Esophagus muscularis mucosa (tissue), 4 donors: ENCODE data around the gene CD59. TPM values are rescaled to one million over a fixed set of nuclear protein-coding genes. Genes with fewer than 3 reads are reported as not detected.

Source experiments
- DNase-seq: peaks from one replicate; pipeline ENCODE4 v3.0.0-alpha.2; 2017; ENCODE audit errors: extremely low spot score
- H3K27ac ChIP-seq, 4 donors: fragments of 200-600 bp; sonication (generic); replicated peaks in 1 of 4; 1 replicate in 3 of 4; 2 replicates in 1 of 4; pipeline ENCODE4 v1.5.1; 2016 to 2019; ENCODE audit warnings: mild to moderate bottlenecking in 1 of 4
- H3K27me3 ChIP-seq, 4 donors: fragments of 200-600 bp; sonication (generic); one replicate each; pipeline versions ENCODE4 v1.5.1 to v1.6.0; 2016 to 2019
- H3K36me3 ChIP-seq, 4 donors: fragments of 200-600 bp; sonication (generic); one replicate each; pipeline ENCODE4 v1.5.1; 2016 to 2019
- H3K4me1 ChIP-seq, 4 donors: fragments of 200-600 bp; sonication (generic); one replicate each; pipeline ENCODE4 v1.5.1; 2016 to 2019
- H3K4me3 ChIP-seq, 4 donors: fragments of 200-600 bp; sonication (generic); 1 replicate in 2 of 4; 2 replicates in 2 of 4; pipeline ENCODE4 v1.5.1; 2016 to 2019; ENCODE audit warnings: mild to moderate bottlenecking in 4 of 4, moderate library complexity in 1 of 4
- H3K9me3 ChIP-seq, 4 donors: fragments of 200-600 bp; sonication (generic); 1 replicate in 3 of 4; 2 replicates in 1 of 4; pipeline ENCODE4 v1.5.1; 2016 to 2019
- CTCF ChIP-seq, 3 experiments: fragments of 200-600 bp in 2 of 3; fragments of 450-650 bp in 1 of 3; sonication (generic) in 2 of 3; IDR thresholded peaks; one replicate each; pipeline ENCODE4 v1.5.1; 2017 to 2019; ENCODE audit warnings: antibody characterized with exemption in 3 of 3, mild to moderate bottlenecking in 2 of 3, moderate library complexity in 1 of 3
- EP300 ChIP-seq: sonication (generic); formaldehyde crosslinking; IDR thresholded peaks from one replicate; pipeline ENCODE4 v1.6.1; 2017; ENCODE audit warnings: antibody characterized with exemption
- POLR2A ChIP-seq: fragments of 450-650 bp; IDR thresholded peaks from one replicate; pipeline ENCODE4 v1.6.1; 2017; ENCODE audit warnings: antibody characterized with exemption, moderate library complexity, mild to moderate bottlenecking, low read depth
- POLR2AphosphoS5 ChIP-seq, 2 donors: sonication (generic); formaldehyde crosslinking; IDR thresholded peaks; one replicate each; pipeline ENCODE4 v1.6.1; 2017; ENCODE audit warnings: antibody characterized with exemption in 2 of 2
- WGBS: methylation state at CpG from one replicate; pipeline ENCODE4 v1.1.5; 2018; 5-methylcytosine and 5-hydroxymethylcytosine counted together
- intact Hi-C: fragments of 100-400 bp; cut with DNase I; formaldehyde crosslinking; loops from one replicate; pipeline ENCODE4 v1.15.1; 2023
- total RNA-seq, 4 donors: library from RNA; depleted of rRNA; stranded (reverse); fragments of >200 nt; gene quantifications; one replicate each; pipeline versions ENCODE4 v1.1.0 to v1.2.1, GENCODE V29; 2016

CD59 gene
- total RNA-seq, 4 donors from 2014 or later, result 135 to 528 (median 378) TPM

GRCh38 chr11:33674035-33674814 lies 62.0 kb downstream of the CD59 start:
- intact Hi-C loops, result no loop called here
- whole genome bisulfite sequencing, result 100% methylated on average over 3 of the region's 3 CpGs
- peaks cover 0 to 11% (median 3%) of the 10 kb centered on the region in 4 donors for H3K9me3 ChIP-seq
- H3K27ac ChIP-seq, result no peak overlapping the region
- H3K4me1 ChIP-seq, result no peaks in the 10 kb centered on the region
- H3K27me3 ChIP-seq, result no peaks in the 10 kb centered on the region
- TF ChIP-seq CTCF (IDR thresholded peaks at IDR 0.05), result no peak
- TF ChIP-seq POLR2A, result no peak
- TF ChIP-seq EP300, result no peak
- no peak for TF ChIP-seq POLR2AphosphoS5 (IDR thresholded peaks at IDR 0.05)
- no peak for DNase-seq
- H3K36me3 ChIP-seq, result no peaks in the 10 kb centered on the region
- no peak overlapping the region for H3K4me3 ChIP-seq

- H3K4me3 ChIP-seq, result no peak overlapping the region
- WGBS, result 97% methylated on average over 4 of the region's 4 CpGs
- H3K4me1 ChIP-seq, result no peaks in the 10 kb centered on the region
- H3K27ac ChIP-seq, result no peak overlapping the region
- TF ChIP-seq POLR2AphosphoS5 (IDR thresholded peaks at IDR 0.05), result no peak
- no peak for TF ChIP-seq POLR2A
- TF ChIP-seq CTCF (IDR thresholded peaks at IDR 0.05), result no peak
- no peak for TF ChIP-seq EP300
- H3K9me3 ChIP-seq, result peaks cover 0 to 4% (median 0%) of the 10 kb centered on the region in 4 donors
- no peaks in the 10 kb centered on the region for H3K27me3 ChIP-seq
- intact Hi-C loops, result no loop called here
- H3K36me3 ChIP-seq, result no peaks in the 10 kb centered on the region
- DNase-seq, result no peak
Measured at GRCh38 chr11:33672273-33672672, 64.0 kb downstream of the CD59 start.

- no peak for DNase-seq
- H3K4me1 ChIP-seq, result no peaks in the 10 kb centered on the region
- TF ChIP-seq POLR2AphosphoS5 (IDR thresholded peaks at IDR 0.05) (no peak), EP300 (no peak), POLR2A (no peak), CTCF (IDR thresholded peaks at IDR 0.05) (no peak)
- H3K27me3 ChIP-seq, result peaks cover 0 to 7% (median 0%) of the 10 kb centered on the region in 4 donors
- H3K36me3 ChIP-seq, result no peaks in the 10 kb centered on the region
- H3K27ac ChIP-seq, result no peak overlapping the region
- intact Hi-C loops, result no loop called here
- H3K4me3 ChIP-seq, result no peak overlapping the region
- 81% methylated on average over 5 of the region's 5 CpGs for WGBS
- H3K9me3 ChIP-seq, result no peaks in the 10 kb centered on the region
Measured at GRCh38 chr11:33670250-33671011, 65.8 kb downstream of the CD59 start.

- no peaks in the 10 kb centered on the region for H3K36me3 ChIP-seq
- peaks cover 0 to 8% (median 0%) of the 10 kb centered on the region in 4 donors for H3K27me3 ChIP-seq
- H3K4me3 ChIP-seq, result no peak overlapping the region
- no peaks in the 10 kb centered on the region for H3K4me1 ChIP-seq
- H3K27ac ChIP-seq, result no peak overlapping the region
- no peak for DNase-seq
- TF ChIP-seq POLR2A (no peak), POLR2AphosphoS5 (IDR thresholded peaks at IDR 0.05) (no peak), CTCF (IDR thresholded peaks at IDR 0.05) (no peak), EP300 (no peak)
- WGBS, result 81% methylated on average over 5 of the region's 5 CpGs
- intact Hi-C loops, result no loop called here
- H3K9me3 ChIP-seq, result no peaks in the 10 kb centered on the region
Measured at GRCh38 chr11:33669598-33670249, 66.5 kb downstream of the CD59 start.
